Testis (tissue), 3 donors: ENCODE measurements around the gene NHEJ1. TPM values are rescaled to one million over a fixed set of nuclear protein-coding genes. Genes with fewer than 3 reads are reported as not detected.

Source experiments
- DNase-seq: peaks from one replicate; pipeline ENCODE4 v3.0.0-alpha.2; 2019
- H3K27ac ChIP-seq, 2 donors: fragments of 200-600 bp; sonication (generic); one replicate each; pipeline ENCODE4 v1.5.1; 2019
- H3K27me3 ChIP-seq: fragments of 200-600 bp; sonication (generic); one replicate; pipeline ENCODE4 v1.5.1; 2019
- H3K36me3 ChIP-seq: fragments of 200-600 bp; sonication (generic); one replicate; pipeline ENCODE4 v1.5.1; 2017; ENCODE audit warnings: low read depth; ENCODE audit errors: missing control alignments
- H3K4me1 ChIP-seq: fragments of 200-600 bp; sonication (generic); one replicate; pipeline ENCODE4 v1.5.1; 2019
- H3K4me3 ChIP-seq, 2 donors: fragments of 200-600 bp; sonication (generic); one replicate each; pipeline ENCODE4 v1.5.1; 2017 to 2019
- H3K9me3 ChIP-seq: fragments of 200-600 bp; sonication (generic); one replicate; pipeline ENCODE4 v1.5.1; 2017
- CTCF ChIP-seq, 3 experiments: fragments of 450-650 bp in 2 of 3; fragments of 200-600 bp in 1 of 3; sonication (generic) in 1 of 3; IDR thresholded peaks; one replicate each; pipeline ENCODE4 v1.5.1; 2016 to 2019; ENCODE audit warnings: antibody characterized with exemption in 3 of 3, mild to moderate bottlenecking in 2 of 3, moderate library complexity in 1 of 3
- POLR2A ChIP-seq: fragments of 450-650 bp; IDR thresholded peaks from one replicate; pipeline ENCODE4 v1.6.1; 2017; ENCODE audit warnings: antibody characterized with exemption, mild to moderate bottlenecking, moderate library complexity
- WGBS, 2 donors: methylation state at CpG; one replicate each; pipeline ENCODE4 v1.1.5; 2018; 5-methylcytosine and 5-hydroxymethylcytosine counted together
- intact Hi-C: fragments of 100-400 bp; cut with DNase I; formaldehyde crosslinking; loops from one replicate; pipeline ENCODE4 v1.15.1; 2023; ENCODE audit warnings: low total_unique reads
- polyA plus RNA-seq: library from polyadenylated mRNA; stranded (reverse); fragments of 350-450 nt; fragmentation: Illumina TruSeq; extraction: RNeasy Lipid Tissue Mini Kit (QIAGEN cat#74804); gene quantifications from one replicate; pipeline ENCODE4 v1.2.3, GENCODE V29; 2014; ENCODE audit warnings: low read depth, low replicate concordance; ENCODE audit not compliant: insufficient read depth
- total RNA-seq, 2 donors: library from RNA; depleted of rRNA; stranded (reverse); fragments of >200 nt; gene quantifications; one replicate each; pipeline ENCODE4 v1.2.3, GENCODE V29; 2016

The NHEJ1 gene
- total and polyA plus RNA-seq, 3 donors from 2014 or later: 33.4 to 67.0 (median 38.5) TPM

- no peak overlapping the region for H3K4me3 ChIP-seq
- WGBS, 2 donors: 67 to 69% methylated on average over 4 of the region's 4 CpGs
- H3K36me3 ChIP-seq: no peaks in the 10 kb centered on the region
- no peaks in the 10 kb centered on the region for H3K27me3 ChIP-seq
- intact Hi-C loops: no loop called here
- H3K27ac ChIP-seq: no peak overlapping the region
- no peaks in the 10 kb centered on the region for H3K9me3 ChIP-seq
- TF ChIP-seq POLR2A: no peak
- no peak for TF ChIP-seq CTCF (IDR thresholded peaks at IDR 0.05)
- no peak for DNase-seq
- H3K4me1 ChIP-seq: no peaks in the 10 kb centered on the region
Observed at GRCh38 chr2:219042157-219042556, 118.5 kb downstream of the NHEJ1 start.

DNA sequence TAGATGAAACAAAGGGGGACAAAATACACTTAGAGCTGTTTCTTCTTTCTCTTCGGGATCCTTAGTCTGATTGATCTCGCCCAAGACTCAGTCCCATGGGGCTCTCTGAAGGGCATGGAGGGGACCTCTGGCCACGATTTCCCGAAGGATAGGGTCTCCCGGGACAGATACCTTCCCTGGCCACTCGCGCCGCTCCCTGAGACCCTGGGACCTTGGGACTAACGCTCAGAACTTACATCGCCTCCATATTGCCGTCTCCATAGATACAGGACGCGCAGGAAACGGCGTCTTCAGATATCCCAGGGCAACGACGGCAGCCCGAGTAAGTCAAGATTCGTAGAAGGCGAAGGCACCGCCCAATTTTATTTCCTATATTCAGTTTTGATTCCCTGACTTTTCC, 119.4 kb downstream of the NHEJ1 start, which contains the start of gene CFAP65:
Gene CFAP65 (minus strand): TSS at position 265 of the 400 bp plus-strand sequence. CDS start 2,468 bp downstream, outside the sequence.
- H3K27ac ChIP-seq: no peak within 1 kb of the TSS
- H3K9me3 ChIP-seq: no peaks in the 10 kb centered on the region
- 1% methylated on average over 17 to 21 of the region's 21 CpGs for WGBS, 2 donors
- peak; percentile 83 for DNase-seq
- TF ChIP-seq CTCF (IDR thresholded peaks at IDR 0.05) (no peak), POLR2A (no peak)
- no peaks in the 10 kb centered on the region for H3K4me1 ChIP-seq
- H3K36me3 ChIP-seq: no peaks in the 10 kb centered on the region
- intact Hi-C loops: no loop called here
- no peaks in the 10 kb centered on the region for H3K27me3 ChIP-seq
- H3K4me3 ChIP-seq: peak within 1 kb of the TSS; percentile 39 to 56

DNA sequence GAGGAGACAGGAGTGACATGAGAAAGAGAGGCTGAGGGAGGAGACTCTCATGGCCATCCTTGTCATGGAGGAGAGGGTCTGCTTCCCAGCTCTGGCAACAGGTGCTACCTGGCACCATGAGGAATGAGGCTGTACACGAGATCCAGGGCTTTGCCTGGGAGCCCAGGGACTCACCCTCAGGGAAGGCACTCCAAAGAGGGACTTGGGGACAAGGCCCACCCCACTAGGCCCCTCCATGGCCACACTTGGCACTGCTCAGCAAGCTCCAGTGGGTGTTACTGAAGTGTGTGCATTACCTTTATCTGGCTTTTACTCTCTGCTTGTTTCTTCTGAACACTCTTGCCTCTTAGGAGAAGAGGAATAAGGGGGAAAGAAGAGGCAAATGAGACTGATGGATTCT, 122.0 kb downstream of the NHEJ1 start:
- H3K9me3 ChIP-seq: no peaks in the 10 kb centered on the region
- H3K4me3 ChIP-seq: no peak overlapping the region
- no peak overlapping the region for H3K27ac ChIP-seq
- no peak for TF ChIP-seq POLR2A
- no peak for TF ChIP-seq CTCF (IDR thresholded peaks at IDR 0.05)
- 38 to 50% methylated on average over 1 of the region's 1 CpG for WGBS, 2 donors
- intact Hi-C loops: no loop called here
- no peaks in the 10 kb centered on the region for H3K27me3 ChIP-seq
- H3K4me1 ChIP-seq: no peaks in the 10 kb centered on the region
- no peak for DNase-seq
- H3K36me3 ChIP-seq: no peaks in the 10 kb centered on the region

DNA sequence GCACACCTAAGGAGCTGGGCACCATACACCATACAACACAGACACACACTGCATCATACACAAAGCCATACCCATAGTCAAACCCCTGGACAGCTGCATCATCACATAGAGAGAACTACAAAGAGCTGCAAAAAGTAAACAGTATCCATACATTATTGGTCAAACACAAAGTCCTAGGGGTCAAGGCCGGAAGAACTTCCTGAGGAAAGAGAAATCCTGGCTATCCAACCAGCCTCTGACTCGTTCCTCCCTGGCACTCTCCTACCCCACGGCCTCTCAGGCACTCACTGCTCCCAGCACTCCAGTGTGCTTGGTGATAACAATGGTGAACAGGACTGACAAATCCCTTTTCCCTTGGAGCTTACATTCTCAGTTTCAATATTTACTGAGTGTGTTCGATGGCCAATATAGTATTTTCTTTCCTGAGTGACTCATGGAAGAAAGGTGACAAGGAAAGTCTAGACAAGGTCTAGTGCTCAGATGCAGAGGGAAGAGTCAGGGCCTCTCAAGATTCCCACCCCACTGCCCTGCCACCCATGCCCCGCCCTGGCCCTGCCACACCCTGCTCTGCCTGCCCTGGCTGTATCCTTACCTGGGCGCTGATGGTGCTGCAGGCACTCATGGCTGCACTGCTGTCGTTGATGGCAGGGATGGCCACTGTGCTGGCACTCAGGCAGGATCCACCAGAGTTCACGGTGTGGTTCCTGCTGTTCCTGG, 122.7 kb downstream of the NHEJ1 start:
- WGBS, 2 donors: 51 to 73% methylated on average over 6 to 8 of the region's 8 CpGs

More for the DNA sequence above, 122.7 kb downstream of the NHEJ1 start:
- no peak for TF ChIP-seq CTCF (IDR thresholded peaks at IDR 0.05)
- no peak for TF ChIP-seq POLR2A
- no peak overlapping the region for H3K27ac ChIP-seq
- no peak overlapping the region for H3K4me3 ChIP-seq
- H3K27me3 ChIP-seq: no peaks in the 10 kb centered on the region
- no peaks in the 10 kb centered on the region for H3K36me3 ChIP-seq
- H3K4me1 ChIP-seq: no peaks in the 10 kb centered on the region
- no peak for DNase-seq
- H3K9me3 ChIP-seq: no peaks in the 10 kb centered on the region
- intact Hi-C loops: no loop called here
